ENCODE measurements around the gene GOPC.

Gene GOPC

DNA sequence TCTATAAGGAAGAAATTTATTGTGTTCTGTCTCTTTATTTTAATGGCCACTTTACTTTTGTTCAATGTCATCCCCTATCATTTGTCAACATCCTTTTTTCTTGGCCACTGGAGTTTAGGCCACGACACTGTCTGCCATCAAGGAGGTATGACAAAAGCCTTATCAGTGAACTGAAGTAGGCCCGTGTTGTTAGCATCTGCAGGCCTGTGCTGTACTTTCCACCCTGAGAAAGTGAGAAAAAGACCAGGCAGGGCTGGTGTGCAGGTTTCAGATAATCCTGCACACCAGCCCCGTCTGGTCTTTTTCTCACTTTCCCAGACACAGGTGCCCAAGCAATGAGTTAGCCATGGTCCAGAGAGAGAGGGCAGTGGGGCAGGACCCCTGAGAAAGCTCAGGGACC, 57.6 kb downstream of the GOPC start:
- TF ChIP-seq POLR2AphosphoS5 (IDR thresholded peaks at IDR 0.05; ENCODE audit: low read depth, low read length) (no peak), TAF1 (IDR thresholded peaks at IDR 0.05; ENCODE audit: borderline replicate concordance, insufficient read depth, low read length) (no peak), REST (IDR thresholded peaks at IDR 0.05; ENCODE audit: insufficient read depth in 1 of 2, low read depth in 2 of 2, low read length in 2 of 2) (no peak), FOXP2 (optimal IDR thresholded peaks at IDR 0.05; ENCODE audit: borderline replicate concordance, extremely low read depth, extremely low read length, insufficient read depth) (no peak), SIN3A (IDR thresholded peaks at IDR 0.05; ENCODE audit: borderline replicate concordance, insufficient read depth, low read length) (no peak)

DNA sequence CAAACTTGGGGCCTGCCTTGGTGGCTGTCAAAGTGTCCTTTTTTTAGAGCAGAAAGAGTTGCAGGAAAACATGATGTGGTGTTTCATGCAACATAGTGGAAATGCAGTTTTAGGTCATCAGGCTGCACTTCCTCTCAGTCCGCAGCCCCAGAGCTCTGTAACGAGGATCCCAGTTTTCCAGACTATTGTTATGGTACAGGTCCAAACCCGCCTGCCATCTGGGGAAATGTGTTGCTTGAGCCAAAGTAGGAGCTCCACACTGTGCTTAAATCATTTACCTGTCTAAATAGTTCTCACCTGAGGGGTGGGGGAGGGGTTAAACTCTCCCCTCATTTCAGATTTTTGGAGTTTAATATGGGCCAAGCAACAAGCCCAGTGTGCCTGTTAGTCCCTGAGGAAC, 59.8 kb downstream of the GOPC start:
- TF ChIP-seq REST (IDR thresholded peaks at IDR 0.05; ENCODE audit: insufficient read depth in 1 of 2, low read depth in 2 of 2, low read length in 2 of 2) (no peak), POLR2AphosphoS5 (IDR thresholded peaks at IDR 0.05; ENCODE audit: low read depth, low read length) (no peak), SIN3A (IDR thresholded peaks at IDR 0.05; ENCODE audit: borderline replicate concordance, insufficient read depth, low read length) (no peak)

DNA sequence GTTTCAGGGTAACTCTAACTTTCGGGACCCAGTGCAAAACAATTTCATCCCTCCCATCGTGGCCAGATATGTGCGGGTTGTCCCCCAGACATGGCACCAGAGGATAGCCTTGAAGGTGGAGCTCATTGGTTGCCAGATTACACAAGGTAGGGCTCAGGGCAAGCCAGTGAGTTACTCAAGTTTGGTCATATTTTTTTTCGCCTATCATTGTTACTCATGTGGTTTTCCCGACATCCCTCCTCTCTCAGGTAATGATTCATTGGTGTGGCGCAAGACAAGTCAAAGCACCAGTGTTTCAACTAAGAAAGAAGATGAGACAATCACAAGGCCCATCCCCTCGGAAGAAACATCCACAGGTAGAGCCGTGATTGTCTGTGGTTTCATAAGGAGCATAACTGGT, 61.6 kb downstream of the GOPC start:
- TF ChIP-seq REST (IDR thresholded peaks at IDR 0.05; ENCODE audit: insufficient read depth in 1 of 2, low read depth in 2 of 2, low read length in 2 of 2) (no peak), TAF1 (IDR thresholded peaks at IDR 0.05; ENCODE audit: borderline replicate concordance, insufficient read depth, low read length) (no peak), POLR2AphosphoS5 (IDR thresholded peaks at IDR 0.05; ENCODE audit: low read depth, low read length) (no peak), SIN3A (IDR thresholded peaks at IDR 0.05; ENCODE audit: borderline replicate concordance, insufficient read depth, low read length) (no peak), FOXP2 (optimal IDR thresholded peaks at IDR 0.05; ENCODE audit: borderline replicate concordance, extremely low read depth, extremely low read length, insufficient read depth) (no peak)

DNA sequence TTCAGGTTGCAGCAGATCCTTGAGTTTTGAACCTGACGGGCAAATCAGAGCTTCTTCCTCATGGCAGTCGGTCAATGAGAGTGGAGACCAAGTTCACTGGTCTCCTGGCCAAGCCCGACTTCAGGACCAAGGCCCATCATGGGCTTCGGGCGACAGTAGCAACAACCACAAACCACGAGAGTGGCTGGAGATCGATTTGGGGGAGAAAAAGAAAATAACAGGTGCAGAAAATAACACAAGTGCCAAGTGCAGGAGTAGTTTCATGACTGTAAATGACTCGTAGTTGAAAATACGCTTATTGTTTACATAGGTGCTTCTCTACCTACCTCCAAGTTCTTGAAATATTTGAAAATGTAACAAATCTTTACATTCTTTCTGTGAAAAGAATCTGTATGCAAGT, 63.7 kb downstream of the GOPC start:
- TF ChIP-seq TAF1 (IDR thresholded peaks at IDR 0.05; ENCODE audit: borderline replicate concordance, insufficient read depth, low read length) = no peak
- TF ChIP-seq POLR2AphosphoS5 (IDR thresholded peaks at IDR 0.05; ENCODE audit: low read depth, low read length) = no peak
- TF ChIP-seq FOXP2 (optimal IDR thresholded peaks at IDR 0.05; ENCODE audit: borderline replicate concordance, extremely low read depth, extremely low read length, insufficient read depth) = no peak
- no peak for TF ChIP-seq SIN3A (IDR thresholded peaks at IDR 0.05; ENCODE audit: borderline replicate concordance, insufficient read depth, low read length)
- TF ChIP-seq REST (IDR thresholded peaks at IDR 0.05; ENCODE audit: insufficient read depth in 1 of 2, low read depth in 2 of 2, low read length in 2 of 2) = no peak

- TF ChIP-seq SIN3A (IDR thresholded peaks at IDR 0.05; ENCODE audit: borderline replicate concordance, insufficient read depth, low read length) (no peak), REST (IDR thresholded peaks at IDR 0.05; ENCODE audit: insufficient read depth in 1 of 2, low read depth in 2 of 2, low read length in 2 of 2) (no peak), TAF1 (IDR thresholded peaks at IDR 0.05; ENCODE audit: borderline replicate concordance, insufficient read depth, low read length) (no peak), FOXP2 (optimal IDR thresholded peaks at IDR 0.05; ENCODE audit: borderline replicate concordance, extremely low read depth, extremely low read length, insufficient read depth) (no peak), POLR2AphosphoS5 (IDR thresholded peaks at IDR 0.05; ENCODE audit: low read depth, low read length) (no peak)
These were observed 66.0 kb downstream of the GOPC start for GRCh38 chr6:117536317-117536716.

Measured in PFSK-1 (cell line).